GM21390 (cell line): ENCODE data around the gene OBP2B.
"Not testable (repeated sequence)": the region's sequence is repeated elsewhere in the genome, so short reads cannot be mapped to it uniquely, and the experiment has no call there.

Experiments
- ATAC-seq: cut with Tn5 transposase; IDR thresholded peaks from one replicate; pipeline ENCODE4 v1.9.1; 2021; ENCODE audit not compliant: unreplicated experiment

Gene OBP2B

GRCh38 chr9:133223159-133223756, 14.2 kb upstream of the OBP2B start:
- not testable (repeated sequence) for ATAC-seq

DNA sequence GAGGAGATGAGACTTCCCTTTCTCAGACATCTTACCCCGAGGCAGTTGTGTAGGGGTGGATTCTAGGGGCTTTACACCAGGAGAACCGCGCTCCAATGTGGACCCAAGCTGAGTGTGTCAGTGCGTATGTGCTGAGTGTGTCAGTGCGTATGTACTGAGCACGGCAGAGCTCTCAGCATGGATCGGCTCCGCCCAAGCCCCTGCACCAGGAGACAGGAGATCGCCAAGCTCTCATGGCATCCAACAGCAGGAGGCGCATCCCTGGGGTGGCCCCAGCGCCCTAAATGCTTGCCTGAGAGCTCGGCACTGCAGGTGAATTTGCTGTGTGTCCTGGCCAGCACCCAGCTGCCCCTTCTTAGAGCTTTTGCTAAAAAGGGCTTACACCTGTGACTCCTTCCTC, 12.9 kb upstream of the OBP2B start:
- ATAC-seq, result not testable (repeated sequence)

DNA sequence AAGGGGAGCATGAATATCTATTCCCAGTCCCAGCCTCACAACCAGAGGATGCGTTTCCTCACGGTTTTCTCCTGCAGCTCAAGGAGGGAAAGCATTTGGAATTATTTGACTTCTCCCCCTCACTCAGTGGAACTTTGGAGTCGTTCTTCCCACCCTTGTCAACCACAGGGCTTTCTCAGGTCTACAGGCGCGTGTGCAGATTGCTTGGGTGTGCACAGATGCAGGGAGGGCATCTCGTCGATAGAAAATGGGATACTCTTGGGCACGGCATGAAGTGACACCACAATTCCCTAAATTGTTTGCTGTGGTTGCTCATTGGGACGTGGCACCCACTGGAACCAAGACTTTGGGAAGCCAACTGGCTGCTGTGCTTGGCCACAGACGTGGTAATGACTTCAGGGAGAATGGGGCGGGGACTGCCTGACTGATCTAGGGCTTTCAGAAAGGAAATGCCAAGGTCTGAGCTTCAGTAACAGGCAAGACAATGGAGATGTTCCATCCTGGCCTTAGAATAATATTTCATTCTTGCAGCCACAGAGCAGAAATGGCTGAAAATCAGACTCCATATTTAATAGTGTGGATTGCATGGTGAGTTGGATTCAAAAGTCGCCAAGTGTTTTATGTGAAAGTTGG, 12.2 kb upstream of the OBP2B start:
- no peak for ATAC-seq

DNA sequence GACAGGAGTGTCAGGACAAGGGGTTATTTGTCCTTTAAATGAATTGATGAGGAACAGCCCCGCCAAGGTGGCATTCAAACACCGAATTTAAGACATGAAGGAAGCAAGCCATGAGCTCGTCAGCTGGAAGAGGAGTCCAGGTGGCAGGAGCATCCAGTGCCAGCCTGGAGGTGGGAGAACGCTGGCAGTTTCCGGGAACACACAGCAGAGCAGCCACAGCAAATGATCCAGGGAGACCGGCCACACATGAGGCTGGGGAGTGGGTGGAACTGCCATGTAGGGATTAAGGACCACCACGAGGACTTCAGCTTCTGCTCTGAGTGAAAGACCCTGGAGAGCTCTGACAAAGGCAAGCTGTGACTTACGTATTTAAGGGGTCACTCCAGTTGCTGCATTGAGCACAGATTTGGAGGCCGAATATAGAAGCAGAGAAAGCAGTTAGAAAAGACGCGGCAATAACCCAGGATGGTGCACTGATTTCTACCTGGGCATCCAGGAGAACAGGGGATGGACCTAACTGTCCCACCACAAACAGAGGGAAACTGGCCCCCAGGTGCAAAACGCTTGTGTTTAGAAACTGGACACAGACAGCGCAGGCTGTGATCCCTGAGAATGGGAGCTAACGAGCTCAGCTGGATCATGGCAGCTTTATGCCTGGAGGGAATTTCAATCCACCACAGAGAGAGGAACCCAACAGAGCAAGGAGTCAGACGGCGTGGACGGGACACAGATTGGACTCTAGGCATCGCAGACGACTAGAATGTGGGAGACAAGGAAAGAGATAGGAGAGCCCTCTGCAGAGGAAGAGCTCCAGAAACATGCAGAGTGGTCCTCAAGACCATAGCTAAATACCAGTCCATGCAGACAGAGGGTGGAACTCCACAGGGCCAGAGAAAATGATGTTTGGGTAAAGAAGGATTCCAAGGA, 9.3 kb upstream of the OBP2B start:
- ATAC-seq, result not testable (repeated sequence)

DNA sequence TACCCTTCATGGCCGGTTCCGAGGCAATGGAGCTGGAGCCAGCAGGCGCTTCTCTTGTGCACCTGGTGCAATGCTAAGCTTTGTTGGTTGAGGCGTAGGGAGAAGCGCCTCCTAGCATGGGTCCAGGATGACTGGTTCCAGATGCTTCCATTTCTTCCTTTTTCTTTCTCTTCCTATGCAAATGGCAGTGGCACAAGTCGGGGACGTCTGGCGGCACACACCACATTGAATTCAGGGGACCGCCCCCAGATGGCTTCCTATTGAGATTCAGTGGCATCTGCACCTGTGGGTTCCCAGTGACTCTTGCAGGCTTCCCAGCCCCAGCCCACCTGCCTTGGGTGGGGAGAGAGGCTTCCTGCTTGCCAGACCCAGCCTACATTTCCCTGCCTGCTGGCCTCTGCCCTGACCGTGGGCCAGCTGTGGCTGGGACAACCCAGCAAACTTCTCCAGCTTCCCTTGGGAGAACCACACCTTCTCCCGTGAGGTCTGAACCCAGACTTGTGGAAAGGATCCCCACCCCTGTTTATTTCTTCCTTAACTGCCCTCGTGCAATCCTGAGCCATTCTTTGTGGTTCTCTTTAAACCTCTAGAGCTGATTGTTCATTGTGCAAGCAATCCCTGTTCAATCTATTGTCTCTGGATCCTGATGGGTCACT, 8.4 kb upstream of the OBP2B start:
- not testable (repeated sequence) for ATAC-seq

- ATAC-seq, result not testable (repeated sequence)
These were observed 5.2 kb upstream of the OBP2B start for GRCh38 chr9:133214276-133214675.

GRCh38 chr9:133210609-133211008, 1.6 kb upstream of the OBP2B start:
- ATAC-seq, result no peak

GRCh38 chr9:133210202-133210532, 1.1 kb upstream of the OBP2B start:
- no peak for ATAC-seq

- ATAC-seq, result not testable (repeated sequence)
These were observed 514 bp upstream of the OBP2B start for GRCh38 chr9:133209327-133210201.

GRCh38 chr9:133208171-133208879, 725 bp downstream of the OBP2B start:
- ATAC-seq, result not testable (repeated sequence)

- ATAC-seq, result no peak
These were observed 1.4 kb downstream of the OBP2B start for GRCh38 chr9:133207540-133208170.

- ATAC-seq, result no peak
These were observed 2.0 kb downstream of the OBP2B start for GRCh38 chr9:133207021-133207531.

DNA sequence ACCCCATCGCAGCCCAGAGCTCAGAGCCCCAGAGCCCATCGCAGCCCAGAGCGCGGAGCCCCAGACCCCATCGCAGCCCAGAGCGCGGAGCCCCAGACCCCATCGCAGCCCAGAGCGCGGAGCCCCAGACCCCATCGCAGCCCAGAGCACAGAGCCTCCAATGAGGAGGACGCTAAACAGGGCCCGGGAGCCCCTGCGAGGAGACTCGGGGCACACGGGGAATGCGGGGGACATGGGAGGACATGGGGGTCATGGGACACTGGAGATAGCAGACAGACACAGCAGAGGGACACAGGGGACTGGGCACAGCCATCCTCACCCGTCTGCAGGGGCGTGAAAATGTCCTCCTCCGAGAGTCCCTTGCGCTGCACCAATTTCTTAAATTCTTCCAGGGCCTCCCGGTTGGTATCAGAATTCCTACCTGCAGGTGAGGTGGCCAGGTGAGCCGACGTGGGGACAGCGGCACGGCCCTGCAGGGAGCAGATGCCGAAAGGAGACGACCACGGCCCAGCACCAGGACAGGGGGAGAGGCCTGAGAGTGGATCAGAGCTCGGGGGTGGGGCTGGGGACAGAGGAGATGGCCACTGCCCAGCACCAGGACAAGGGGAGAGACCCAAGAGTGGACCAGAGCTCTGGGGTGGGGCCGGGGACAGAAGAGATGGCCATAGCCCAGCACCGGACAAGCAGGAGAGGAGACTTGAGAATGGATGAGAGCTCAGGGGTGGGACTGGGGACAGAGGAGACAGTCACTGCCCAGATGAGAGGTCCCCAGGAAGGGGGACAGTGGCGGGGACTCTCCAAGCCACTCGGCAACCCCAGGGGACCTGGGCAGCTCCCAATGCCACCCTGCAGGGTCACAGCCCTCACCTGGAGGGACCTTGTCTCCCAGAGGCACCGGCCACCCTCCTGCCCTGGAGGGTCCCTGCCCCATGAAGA, 2.8 kb downstream of the OBP2B start:
- no peak for ATAC-seq

GRCh38 chr9:133205481-133205887, 3.6 kb downstream of the OBP2B start:
- ATAC-seq, result not testable (repeated sequence)

GRCh38 chr9:133204993-133205336, 4.1 kb downstream of the OBP2B start:
- ATAC-seq, result no peak

- ATAC-seq, result no peak
These were observed 4.6 kb downstream of the OBP2B start for GRCh38 chr9:133204335-133204992.

GRCh38 chr9:133203506-133204075, 5.5 kb downstream of the OBP2B start:
- no peak for ATAC-seq
